Activated T-cell treated with anti-CD3 and anti-CD28 coated beads for 24 hours (primary cell): ENCODE measurements around the gene APOL3.
"Not testable (repeated sequence)": the region's sequence is repeated elsewhere in the genome, so short reads cannot be mapped to it uniquely, and the experiment has no call there.

Experiments used
- DNase-seq: peaks from one replicate; pipeline ENCODE4 v3.0.0-alpha.2; 2020; ENCODE audit warnings: low read depth

Gene APOL3

DNA sequence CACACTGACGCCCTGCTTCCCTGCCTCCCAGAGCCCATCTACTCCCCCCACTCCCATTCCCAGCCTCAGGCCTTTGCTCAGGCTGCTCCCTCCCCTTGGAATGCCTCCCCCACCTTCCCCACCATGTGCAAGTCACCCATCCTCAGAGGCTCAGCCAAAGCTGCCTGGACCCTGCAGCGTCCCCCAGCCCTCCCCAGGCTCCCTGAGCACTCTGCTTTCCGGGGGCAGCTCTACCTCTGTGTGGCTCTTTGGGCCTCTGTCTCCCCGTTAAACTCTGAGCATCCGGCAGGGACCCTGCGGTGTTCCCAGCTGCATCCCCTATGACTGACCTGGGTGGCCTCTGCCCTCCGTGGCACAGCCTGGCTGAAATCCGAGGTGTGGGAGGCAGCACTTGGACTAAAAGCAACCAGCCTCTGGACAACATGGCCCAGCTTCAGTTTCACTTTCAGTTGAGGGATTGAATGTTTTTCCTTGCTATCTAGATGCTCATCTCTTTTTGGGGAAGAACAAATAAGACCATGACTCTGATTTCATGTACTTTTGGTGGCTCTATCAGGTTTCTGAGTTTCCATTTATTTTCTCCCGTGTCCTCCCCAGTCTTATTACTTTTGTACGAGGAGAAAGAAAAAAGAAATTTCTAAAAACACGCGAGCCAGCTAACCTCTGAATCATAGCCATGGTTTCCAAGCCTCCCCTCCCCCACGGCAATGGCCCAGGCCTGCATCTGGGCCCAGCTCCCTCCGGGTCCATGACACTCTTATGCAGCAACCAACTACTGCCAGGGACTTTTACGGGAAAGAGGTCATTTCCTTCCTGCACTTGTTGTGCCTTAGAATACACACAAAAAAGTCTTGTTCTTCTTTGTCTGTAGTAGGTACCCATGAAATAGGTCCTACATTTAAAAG is 3.8 kb downstream of the APOL3 start:
- peak; percentile 62 for DNase-seq

DNA sequence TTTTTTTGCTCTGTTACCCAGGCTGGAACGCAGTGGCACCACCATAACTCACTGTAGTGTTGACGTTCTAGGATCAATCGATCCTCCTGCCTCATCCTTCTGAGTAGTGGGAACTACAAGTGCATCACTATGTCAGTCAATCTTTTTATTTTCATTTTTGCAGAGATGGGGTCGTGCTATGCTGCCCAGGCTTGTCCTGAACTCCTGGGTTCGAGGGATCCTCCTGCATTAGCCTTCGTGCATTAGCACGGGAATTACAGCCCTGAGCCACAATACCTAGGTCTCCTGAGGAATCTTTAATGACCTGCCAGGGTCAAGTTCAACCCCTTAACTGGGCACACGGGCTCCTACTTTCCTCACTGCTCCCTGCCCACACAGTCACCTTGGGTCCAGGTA is 4.4 kb downstream of the APOL3 start:
- no peak for DNase-seq

DNA sequence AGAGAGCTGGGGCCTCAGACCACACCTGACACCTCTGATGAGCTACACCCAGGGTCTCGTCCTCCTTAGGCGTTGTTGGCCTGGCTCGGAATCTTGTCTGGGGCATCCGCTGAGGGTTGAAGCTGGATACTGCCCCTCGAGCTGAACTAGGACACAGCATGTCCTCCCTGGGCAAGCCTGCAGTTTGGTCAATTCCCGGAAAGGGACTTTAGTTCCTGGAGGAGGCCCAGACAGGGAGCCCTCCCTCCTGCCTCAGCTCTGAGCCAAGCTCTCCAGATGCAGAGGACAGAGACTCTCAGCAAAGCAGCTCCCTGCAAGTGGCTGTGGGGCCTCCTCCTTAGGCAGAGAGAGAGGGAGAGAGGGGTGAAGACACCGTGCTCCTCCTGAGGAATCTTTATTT is 4.9 kb downstream of the APOL3 start:
- DNase-seq: no peak

DNA sequence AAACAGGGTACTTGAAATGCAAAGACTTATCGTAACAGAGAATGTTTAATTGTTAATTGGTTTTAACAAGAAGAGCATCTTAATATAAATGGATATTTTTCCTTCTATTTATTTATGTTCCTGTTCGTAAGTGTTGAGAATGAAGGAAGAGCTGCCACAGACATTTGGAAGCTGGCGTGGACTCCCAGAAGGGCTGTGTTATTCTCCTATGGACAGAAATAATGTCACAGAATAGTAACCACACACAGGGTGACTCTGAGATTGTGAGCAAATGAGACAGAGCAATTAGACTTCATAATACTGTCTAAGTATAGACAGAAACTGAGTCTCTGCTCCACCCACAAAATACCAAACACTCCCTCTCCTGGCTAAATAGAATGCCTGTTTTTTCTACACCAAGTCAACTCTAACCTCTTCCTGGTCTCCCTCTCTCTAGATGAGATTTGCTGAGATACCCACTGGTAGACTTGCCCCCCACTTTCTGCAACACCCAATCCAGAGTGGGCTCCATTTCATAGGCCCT is 6.1 kb downstream of the APOL3 start:
- no peak for DNase-seq

DNA sequence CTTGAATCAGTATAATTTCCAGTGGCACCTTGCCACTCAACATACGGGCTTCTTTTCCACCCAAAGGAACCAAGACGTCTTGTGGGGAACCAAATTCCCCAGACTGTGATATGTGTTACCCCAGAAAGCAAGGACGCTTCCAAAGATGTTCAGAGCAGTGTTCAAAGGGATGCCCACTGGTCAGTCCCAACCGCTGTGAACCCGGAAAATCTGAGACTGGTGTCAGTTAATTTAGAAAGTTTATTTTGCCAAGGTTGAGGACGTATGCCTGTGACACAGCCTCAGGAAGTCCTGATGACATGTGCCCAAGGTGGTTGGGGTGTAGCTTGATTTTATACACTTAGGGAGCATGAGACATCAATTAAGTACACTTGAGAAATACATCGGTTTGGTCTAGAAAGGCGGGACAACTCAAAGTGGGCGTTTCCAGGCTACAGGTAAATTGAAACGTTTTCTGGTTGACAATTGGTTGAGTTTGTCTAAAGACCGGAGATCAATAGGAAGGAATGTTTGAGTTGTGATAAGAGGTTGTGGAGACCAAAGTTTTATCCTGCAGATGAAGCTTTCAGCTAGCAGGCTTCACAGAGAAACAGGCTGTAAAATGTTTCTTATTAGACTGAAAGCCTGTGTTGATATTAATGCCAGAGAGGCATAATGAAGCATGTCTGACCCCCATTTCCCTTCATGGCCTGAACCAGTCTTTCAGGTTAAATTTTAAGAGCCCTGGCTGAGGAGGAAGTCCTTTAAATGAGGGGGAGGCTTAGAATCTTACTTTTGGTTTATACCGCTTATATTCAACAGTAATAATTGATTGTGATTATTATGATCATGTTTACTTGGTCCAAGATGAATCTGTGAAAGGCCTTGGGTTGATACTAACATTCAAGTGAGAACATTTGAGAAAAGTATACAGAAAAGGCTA is 6.8 kb downstream of the APOL3 start:
- DNase-seq: no peak

DNA sequence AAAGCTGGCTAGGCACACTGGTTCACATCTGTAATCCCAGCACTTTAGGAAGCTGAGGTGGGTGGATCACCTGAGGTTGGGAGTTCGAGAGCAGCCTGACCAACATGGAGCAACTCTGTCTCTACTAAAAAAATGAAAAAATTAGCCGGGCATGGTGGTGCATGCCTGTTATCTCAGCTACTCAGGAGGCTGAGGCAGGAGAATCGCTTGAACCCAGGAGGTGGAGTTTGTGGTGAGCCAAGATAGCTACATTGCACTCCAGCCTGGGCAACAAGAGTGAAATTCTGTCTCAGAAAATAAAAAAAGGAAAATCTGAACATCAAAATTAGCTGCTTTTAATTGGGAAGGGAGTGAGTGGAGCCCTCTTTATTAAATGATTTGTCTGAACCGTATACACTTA is 7.7 kb downstream of the APOL3 start:
- not testable (repeated sequence) for DNase-seq

DNA sequence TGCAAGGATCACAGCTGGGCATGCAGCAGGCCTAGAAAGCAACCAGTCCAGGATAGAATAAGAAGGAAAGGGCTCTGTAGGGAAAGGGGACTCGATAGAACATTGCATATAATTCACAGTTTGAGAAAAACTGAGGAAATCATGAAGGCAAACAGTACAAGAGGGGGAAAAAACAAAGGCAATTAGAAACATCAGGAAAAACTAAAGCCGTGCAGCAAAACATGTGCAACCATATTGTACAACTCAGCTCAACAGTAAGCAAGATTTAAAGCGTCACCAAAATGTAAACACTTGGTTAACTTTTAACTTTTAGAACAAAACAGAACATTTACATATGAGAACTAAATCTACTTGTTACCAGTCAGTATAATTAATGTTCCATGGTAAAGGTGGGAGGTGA is 8.5 kb downstream of the APOL3 start:
- no peak for DNase-seq

DNA sequence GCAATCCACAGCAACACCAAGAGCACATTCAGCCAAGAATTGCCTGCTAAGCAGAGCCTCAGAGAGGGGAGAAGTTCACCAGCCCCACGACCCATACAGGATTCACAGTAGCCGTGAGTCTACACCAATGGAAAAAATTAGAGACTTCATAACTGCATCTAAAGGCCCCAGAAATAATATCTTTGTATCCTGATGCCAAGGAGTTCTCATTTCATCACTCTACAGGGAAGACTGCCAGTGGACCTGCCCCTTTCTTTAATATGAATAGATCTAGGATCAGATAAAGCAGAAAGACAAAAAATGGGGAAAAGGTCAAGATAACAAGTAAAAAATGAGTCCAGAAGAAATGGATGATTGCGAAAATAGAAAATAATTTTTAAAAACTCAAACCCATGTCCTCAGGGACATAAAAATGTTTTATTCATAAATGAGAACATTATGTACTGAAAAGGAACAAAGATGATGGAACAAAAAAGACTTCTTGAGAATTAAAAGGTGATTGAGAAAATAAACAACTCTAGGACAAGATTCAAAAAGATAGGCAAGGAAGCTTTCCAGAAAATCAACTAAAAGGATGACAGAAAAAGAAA is 9.5 kb downstream of the APOL3 start:
- no peak for DNase-seq

DNA sequence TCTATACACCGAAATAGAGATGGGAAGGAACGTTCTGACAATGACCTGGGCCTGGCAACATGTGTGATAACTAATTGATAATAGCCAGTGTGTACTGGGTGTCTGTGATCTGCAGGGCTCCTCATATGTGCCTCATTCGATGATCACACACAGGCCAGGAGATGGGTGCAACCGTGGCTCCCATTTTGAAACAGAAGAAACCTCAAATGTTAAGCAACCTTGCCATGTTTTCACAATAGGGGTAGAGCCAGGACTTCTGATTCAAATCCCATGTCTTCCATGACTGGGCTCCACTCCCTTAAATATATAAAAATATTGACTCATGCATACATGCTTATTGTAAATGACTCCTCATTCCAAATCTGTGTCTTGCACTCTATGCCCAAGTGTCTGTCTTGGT is 11.1 kb downstream of the APOL3 start:
- no peak for DNase-seq

DNA sequence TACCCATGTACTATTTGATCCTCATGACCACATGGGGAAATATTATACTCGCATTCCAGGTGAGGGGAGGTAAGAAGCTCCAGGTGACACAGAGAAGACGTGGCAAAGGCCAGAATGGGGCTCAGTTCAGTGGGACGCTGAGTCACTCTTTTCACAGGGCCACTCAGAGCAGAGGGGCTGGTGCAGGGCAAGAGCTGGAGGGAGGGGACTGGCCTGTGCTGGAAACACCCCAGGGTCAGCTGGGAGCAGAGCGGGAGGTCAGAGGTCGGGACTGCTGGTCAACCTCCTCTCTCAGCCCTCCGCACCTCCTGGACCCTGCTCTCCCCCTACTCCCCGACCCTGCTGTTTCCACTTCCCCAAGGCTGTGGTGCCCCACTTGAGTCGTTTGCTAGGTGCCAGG is 12.1 kb downstream of the APOL3 start:
- no peak for DNase-seq

DNA sequence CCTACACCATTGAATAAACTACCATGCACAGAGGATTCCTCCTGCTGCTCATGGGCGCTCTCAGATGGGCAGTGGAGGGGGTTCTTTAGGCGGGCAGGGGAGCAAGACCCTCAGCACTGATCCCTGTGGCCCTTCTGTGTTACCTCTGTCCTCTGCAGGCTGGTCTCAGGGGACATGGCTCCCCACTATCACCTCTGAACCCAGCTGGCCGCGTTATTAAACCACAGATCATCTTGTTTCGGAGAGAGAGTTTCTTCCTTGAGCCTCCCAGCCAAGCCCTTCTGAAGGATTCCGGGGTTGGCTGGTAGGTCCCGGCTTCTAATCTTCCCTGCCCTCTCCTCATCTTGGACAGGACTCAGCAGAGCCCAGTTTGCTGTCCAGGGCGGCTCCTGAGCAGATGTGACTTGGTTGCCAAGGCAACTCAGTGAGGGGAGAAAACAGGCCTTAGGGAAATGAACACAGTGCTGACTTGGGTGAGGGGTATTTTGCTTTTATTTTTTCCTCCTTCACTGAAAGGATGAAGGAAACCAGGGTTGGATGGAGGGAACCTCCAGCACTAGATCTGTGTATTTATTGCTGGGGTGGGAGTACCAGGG is 13.3 kb downstream of the APOL3 start:
- no peak for DNase-seq

DNA sequence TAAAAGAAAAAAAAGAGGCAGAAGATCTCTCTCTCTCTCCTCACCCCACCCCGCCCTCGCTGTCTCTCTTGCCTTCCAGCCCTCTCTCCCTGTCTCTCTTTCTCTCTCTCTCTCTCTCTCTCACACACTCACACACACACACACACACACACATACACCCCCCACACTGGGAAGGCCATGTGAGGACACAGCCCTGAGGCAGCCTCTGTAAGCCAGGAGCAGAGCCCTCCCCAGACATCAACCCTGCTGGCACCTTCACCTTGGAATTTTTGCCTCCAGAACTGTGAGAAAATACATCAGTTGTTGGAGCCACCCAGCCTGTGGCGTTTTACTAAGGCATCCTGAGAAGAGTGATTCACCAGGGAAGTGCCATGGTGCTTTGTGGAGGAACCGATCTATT is 14.7 kb downstream of the APOL3 start:
- DNase-seq: no peak

DNA sequence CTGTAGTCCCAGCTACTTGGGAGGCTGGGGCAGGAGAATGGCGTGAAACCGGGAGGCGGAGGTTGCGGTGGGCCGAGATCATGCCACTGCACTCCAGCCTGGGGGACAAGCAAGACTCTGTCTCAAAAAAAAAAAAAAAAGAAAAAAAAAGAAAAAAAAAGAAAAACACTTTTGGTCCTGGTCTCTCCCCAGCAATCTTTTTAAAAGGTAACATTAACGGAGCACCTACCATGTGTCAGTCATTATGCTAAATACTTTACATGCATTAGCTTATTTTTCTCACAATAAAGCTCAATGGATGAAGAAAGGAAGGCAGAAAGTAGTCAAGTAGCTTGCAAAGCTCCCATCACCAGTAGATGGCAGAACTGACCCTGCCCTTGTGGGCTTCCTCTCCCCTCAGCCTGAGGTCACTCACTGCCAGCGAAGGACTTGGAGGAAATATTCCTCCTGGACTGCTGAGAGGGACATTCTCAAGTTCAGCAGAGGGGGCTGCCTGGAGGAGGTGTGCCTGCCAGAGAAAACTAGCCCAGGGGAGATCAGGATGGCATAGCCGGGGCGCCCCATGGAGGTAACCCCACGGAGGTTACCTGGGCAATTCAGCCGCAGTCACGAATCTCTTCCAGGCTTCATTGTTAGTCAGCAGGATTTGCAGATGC is 15.5 kb downstream of the APOL3 start:
- no peak for DNase-seq

DNA sequence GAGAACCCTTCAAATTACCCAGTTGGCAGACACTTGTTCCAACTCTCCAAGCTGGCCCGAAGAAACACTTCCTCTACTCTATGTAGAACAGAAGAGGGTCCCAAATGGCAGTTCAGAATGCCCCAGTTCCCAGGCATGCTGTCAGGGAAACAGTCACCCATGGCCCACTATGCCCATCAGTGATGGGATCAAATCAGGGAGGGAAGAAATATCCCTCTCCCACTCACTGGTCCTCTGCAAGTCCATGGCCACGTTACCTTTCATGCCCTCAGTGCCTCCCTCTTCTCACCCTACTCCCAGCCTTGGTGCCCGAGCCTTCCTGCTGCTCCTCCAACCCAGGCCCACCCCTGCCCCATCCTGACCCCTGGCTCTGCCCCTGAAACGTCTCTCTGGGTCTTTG is 16.6 kb downstream of the APOL3 start:
- DNase-seq: no peak

DNA sequence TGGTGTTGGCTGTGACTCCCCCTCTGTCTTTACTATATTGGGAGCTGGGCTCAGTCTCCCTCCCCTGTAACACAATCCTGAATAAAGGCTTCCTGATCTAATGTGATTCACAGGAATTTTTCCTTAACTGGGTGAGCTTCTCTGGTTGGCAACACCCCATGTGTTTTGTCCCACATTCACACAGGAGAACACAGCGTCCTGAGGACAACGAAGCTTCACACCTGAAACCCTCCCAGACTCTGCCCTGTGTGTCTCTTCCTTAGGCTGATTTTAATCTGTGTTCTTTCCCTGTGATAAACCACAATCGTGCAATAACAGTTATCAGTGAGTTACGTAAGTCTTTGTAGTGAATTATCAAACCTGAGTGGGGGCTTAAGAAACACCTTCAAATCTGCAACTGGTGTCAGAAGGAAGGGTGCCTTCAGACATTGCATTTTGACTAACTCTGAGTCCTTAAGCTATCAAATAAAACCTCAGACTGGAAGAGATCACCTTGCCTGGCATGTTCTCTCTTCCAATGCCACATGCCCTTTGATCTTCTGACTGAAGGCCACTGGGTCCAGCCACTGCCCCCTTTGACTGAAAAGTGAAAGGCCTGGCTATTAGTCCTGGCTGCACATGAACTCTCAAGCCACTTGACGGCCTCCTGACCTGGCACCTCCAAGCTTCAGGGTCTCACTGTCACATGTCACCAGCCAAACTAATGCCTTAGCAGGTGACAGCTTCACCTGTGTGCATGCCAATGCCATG is 17.3 kb downstream of the APOL3 start:
- no peak for DNase-seq

DNA sequence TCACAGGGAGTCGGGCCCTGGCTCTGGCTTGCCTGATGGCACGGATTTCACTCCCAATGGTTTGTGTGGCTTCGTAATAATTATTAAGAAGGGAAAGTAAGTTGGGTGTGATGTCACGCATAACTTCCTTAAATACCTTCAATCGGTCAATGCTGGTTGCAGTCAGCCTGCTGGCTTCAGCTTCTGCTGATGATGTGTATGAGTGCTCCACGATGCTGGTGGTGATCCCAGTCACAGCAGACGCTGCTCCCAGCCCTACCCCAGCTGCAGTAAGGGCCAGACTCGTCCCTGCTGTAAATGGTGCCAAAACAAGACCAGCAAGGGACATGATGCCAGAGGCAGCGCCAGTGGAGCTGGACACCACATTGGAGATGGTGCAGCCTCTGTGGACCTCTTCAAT is 19.1 kb downstream of the APOL3 start:
- no peak for DNase-seq

DNA sequence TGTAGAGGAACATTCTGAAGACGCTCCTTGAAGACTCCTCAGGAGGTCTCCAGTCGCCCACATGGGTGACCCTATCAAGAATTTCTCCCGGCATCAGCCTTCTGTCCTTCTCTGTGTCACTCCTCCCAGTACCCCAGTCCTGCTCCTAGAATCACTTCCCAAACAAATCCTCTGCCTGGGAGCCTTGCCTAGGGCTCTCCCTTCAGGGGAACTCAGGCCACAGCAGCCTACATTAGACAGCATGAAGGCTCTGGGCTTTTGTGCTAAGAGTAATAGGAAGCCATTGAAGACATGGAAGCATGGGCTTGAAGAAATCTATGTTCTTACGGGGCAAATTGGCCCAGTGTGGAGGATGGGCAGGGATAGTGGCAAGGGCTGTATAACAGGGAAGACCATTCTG is 21.8 kb downstream of the APOL3 start:
- not testable (repeated sequence) for DNase-seq

DNA sequence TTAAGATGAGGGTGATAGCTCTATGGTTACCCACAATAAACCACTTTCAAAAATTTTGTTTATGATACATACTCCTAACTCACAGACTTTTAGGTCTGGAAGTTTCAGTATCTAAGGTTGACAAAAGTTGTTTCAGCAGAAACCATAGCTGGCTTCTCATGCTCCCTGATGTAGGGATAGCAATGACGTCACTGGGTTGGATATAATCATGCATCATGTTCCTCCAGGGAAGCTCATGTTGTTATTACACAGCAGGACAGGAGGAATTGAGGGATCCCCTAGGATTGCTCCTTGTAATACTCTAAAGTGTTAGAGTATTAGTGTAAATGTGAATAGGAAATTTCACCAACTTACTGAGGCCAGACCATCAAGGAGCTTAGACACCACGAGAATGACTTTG is 23.6 kb downstream of the APOL3 start:
- DNase-seq: no peak

DNA sequence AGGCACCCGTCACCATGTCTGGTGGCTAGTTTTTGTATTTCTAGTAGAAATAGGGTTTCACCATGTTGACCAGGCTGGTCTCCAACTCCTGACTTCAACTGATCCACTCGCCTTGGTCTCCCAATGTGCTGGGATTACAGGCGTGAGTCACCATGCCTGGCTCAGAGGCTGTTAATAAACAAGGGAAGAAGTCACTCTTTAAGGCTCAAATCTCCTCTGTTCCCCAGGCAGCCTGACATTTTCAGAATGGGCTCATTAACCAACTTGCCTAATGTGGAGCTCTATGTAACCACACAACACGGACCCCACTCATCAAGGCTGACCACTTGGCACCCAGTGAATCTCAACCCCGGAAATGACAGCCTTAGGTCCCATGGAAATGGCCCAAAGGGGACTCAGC is 24.1 kb downstream of the APOL3 start:
- no peak for DNase-seq

DNA sequence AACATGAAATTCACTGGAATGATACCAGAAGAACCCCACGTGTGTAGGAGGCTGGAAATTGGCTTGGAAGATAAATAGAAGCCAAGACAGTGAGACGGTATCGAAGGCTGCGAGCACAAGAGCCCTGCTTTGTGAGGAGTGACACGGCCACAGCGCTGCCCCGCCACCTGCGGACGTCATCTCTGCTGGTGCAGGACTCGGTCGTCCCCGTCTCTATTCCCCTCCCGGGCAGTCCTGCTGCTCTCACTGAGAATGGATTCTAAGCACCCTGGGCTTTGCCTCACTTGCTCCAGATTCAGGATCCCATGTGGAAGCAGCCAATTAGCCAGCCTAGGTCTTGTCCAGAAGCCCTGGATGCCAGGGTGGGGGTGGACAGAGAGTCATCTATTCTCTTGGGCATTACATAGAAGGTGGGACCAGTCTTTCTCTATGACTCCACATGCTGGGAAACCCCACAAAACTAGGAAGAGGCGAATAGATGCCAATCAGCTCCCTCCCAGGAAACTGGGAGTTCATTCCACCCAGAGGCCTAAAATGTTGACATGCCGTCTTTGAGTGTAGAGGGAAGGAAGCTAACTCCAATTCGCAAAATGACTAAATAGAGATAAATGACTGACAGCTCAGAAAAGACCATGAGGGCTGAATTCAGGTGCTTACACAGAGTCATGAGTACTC is 25.1 kb downstream of the APOL3 start:
- no peak for DNase-seq
